SHP77 treated with DMSO at 0.1 percent for 48 hours (cell line): ENCODE results near the gene IL1RAPL2.
"Not testable (repeated sequence)": the region's sequence is repeated elsewhere in the genome, so short reads cannot be mapped to it uniquely, and the experiment has no call there.

Experiments
- DNase-seq: peaks from one replicate; lab custom pipeline; 2025; lab: John Stamatoyannopoulos, UW

Gene IL1RAPL2

DNA sequence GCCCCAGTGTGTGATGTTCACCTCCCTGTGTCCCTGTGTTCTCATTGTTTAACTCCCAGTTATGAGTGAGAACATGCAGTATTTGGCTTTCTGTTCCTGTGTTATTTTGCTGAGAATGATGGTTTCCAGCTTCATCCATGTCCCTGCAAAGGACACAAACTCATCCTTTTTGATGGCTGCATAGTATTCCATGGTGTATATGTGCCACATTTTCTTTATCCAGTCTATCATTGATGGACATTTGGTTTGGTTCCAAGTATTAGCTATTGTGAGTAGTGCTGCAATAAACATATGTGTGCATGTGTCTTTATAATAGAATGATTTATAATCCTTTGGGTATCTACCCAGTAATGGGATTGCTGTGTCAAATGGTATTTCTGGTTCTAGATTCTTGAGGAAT, 1239.7 kb downstream of the IL1RAPL2 start:
- DNase-seq: not testable (repeated sequence)

DNA sequence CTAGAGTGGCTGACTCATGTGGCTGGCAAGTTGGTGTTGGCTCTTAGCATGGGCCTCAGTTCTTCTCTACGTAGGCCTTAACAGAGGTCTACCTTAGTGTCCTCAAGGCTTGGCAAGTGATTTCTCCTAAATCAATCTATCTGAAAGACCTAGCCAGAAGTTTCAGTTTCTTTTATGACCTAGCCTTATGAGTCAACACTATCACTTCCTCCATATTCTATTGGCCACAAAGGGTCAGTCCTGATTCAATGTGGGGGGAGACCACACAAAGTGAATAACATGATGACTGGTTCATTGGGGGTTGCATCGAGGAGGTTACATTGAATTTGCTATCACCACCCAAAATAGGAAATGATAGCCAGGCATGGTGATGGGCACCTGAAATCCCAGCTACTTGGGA, 1250.5 kb downstream of the IL1RAPL2 start:
- DNase-seq: no peak
